Raji (cell line): ENCODE measurements around the gene MINAR1.

Experiments
- POLR2A ChIP-seq: IDR thresholded peaks from 2 replicates; pipeline ENCODE4 v1.6.1; 2011; ENCODE audit warnings: low read depth, low read length, control low read depth; ENCODE audit not compliant: insufficient read depth

MINAR1 gene

GRCh38 chr15:79475306-79475705, 43.2 kb downstream of the MINAR1 start:
- no peak for TF ChIP-seq POLR2A

DNA sequence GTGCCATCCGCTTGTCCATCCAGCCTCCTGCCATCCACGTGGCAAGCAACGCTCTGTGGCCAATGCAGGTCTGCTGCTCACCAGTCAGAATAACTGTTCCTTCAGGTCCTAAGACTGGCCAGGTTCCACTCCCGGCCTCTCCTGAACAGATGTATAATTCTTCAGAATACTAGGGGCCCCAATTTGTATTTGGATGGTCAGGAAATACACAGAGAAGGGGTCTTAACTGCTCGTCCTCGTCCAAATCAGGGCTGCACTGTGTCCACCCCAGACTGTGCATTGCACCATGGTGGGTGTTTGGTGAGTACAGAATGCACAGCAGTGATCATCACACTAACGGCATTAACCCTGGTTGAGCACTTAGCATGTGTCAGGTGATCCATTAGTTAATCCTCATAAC, 46.0 kb downstream of the MINAR1 start:
- no peak for TF ChIP-seq POLR2A

DNA sequence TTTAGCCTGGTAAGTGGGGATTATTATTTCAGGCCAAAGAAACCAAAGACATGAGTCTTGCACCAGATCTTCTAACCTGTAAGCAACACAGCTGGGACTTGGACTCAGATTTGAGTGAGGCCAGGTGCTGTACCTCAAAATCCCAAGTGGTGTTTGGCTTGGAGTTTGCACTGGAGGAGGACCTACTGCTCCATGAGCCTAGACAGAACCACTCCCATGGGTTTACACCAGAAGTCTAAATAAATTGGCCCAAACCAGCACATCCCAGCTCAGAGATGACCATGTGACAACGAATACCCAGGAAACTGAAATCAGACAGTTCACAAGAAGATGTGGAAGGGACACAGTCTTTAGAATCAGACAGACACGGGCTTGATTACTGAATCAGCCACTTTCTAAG, 47.5 kb downstream of the MINAR1 start:
- TF ChIP-seq POLR2A, result no peak

- no peak for TF ChIP-seq POLR2A
These were observed 49.7 kb downstream of the MINAR1 start for GRCh38 chr15:79481793-79482192.
